PC-3 (cell line): Measurements from ENCODE around the gene PHC3. TPM values are rescaled to one million over a fixed set of nuclear protein-coding genes. Genes with fewer than 3 reads are reported as not detected.

Experiments used
- ATAC-seq: fragments of 200-7000 bp; cut with Tn5 transposase; 2 replicates; pipeline ENCODE4 v1.9.1; 2020; ENCODE audit warnings: mild to moderate bottlenecking, moderate library complexity
- BruUV-seq: library from RNA; stranded (reverse); fragments of 400-500 nt; replicated peaks from 2 replicates; lab custom pipeline; 2021; lab: Mats Ljungman, UMichigan
- CTCF ChIA-PET: fragments of 300-600 bp; sonication (Branson Sonifier 250); formaldehyde crosslinking; loops from one replicate; lab custom pipeline; 2022; ENCODE audit warnings: antibody characterized with exemption; lab: Charles Lee
- POLR2A ChIA-PET: fragments of 300-600 bp; sonication (Branson Sonifier 250); formaldehyde crosslinking; loops from one replicate; lab custom pipeline; 2022; ENCODE audit warnings: antibody characterized with exemption; ENCODE audit not compliant: unreplicated experiment; lab: Charles Lee
- DNase-seq: peaks from one replicate; pipeline ENCODE4 v3.0.0-alpha.2; 2015
- H2AFZ ChIP-seq: fragments of 300-600 bp; sonication (generic); 2 replicates; pipeline ENCODE4 v1.6.0; 2016; ENCODE audit warnings: antibody characterized with exemption, low read length
- H3F3A ChIP-seq: fragments of 300-600 bp; sonication (generic); one replicate; pipeline ENCODE4 v1.6.0; 2017; ENCODE audit warnings: antibody characterized with exemption, low read length, control low read depth, mild to moderate bottlenecking; ENCODE audit not compliant: unreplicated experiment
- H3K27ac ChIP-seq: fragments of 300-600 bp; sonication (generic); 2 replicates; pipeline ENCODE4 v1.5.1; 2016; ENCODE audit warnings: mild to moderate bottlenecking, low read length
- H3K27me3 ChIP-seq: fragments of 300-600 bp; sonication (generic); 2 replicates; pipeline ENCODE4 v1.6.1; 2016; ENCODE audit warnings: low read length, mixed read lengths
- H3K36me3 ChIP-seq: fragments of 300-600 bp; sonication (generic); 2 replicates; pipeline ENCODE4 v1.6.1; 2016; ENCODE audit warnings: low read depth, mixed run types, low read length, mixed read lengths
- H3K4me1 ChIP-seq: fragments of 300-600 bp; sonication (generic); 2 replicates; pipeline ENCODE4 v1.5.1; 2016; ENCODE audit warnings: low read length; ENCODE audit not compliant: insufficient read depth
- H3K4me2 ChIP-seq: fragments of 300-600 bp; sonication (generic); 2 replicates; pipeline ENCODE4 v1.6.0; 2016; ENCODE audit warnings: low read length
- H3K4me3 ChIP-seq: fragments of 300-600 bp; sonication (generic); 2 replicates; pipeline ENCODE4 v1.5.1; 2016; ENCODE audit warnings: mild to moderate bottlenecking, low read length, mixed read lengths
- H3K79me2 ChIP-seq: fragments of 300-600 bp; sonication (generic); 2 replicates; pipeline ENCODE4 v1.6.1; 2017; ENCODE audit warnings: low read length, mixed read lengths
- H3K9ac ChIP-seq: fragments of 300-600 bp; sonication (generic); 2 replicates; pipeline ENCODE4 v1.6.0; 2016; ENCODE audit warnings: mild to moderate bottlenecking, low read length
- H3K9me2 ChIP-seq: fragments of 300-600 bp; sonication (generic); replicated peaks from 2 replicates; pipeline ENCODE4 v1.6.1; 2016; ENCODE audit warnings: mixed run types, low read length, mixed read lengths
- H3K9me3 ChIP-seq: fragments of 300-600 bp; sonication (generic); 2 replicates; pipeline ENCODE4 v1.6.1; 2016; ENCODE audit warnings: low read length, mixed read lengths
- H4K20me1 ChIP-seq: fragments of 300-600 bp; sonication (generic); 2 replicates; pipeline ENCODE4 v1.6.1; 2016; ENCODE audit warnings: low read length, mixed read lengths
- CTCF ChIP-seq: fragments of 300-600 bp; sonication (generic); conservative IDR thresholded peaks from 2 replicates; pipeline ENCODE4 v1.5.1; 2017; ENCODE audit warnings: antibody characterized with exemption, low read depth, mild to moderate bottlenecking, low read length
- EZH2 ChIP-seq: fragments of 300-600 bp; sonication (generic); IDR thresholded peaks from one replicate; pipeline ENCODE4 v1.6.1; 2017; ENCODE audit warnings: antibody characterized with exemption, mild to moderate bottlenecking, low read length; ENCODE audit not compliant: unreplicated experiment
- EZH2phosphoT487 ChIP-seq: fragments of 300-600 bp; sonication (generic); IDR thresholded peaks from 2 replicates; pipeline ENCODE4 v1.6.1; 2018; ENCODE audit warnings: mild to moderate bottlenecking, antibody characterized with exemption, low read length, borderline replicate concordance
- intact Hi-C: fragments of 100-400 bp; cut with micrococcal nuclease; formaldehyde crosslinking; loops from 2 replicates; pipeline ENCODE4 v1.9.0; 2023
- total RNA-seq: library from RNA; depleted of rRNA; stranded (reverse); fragments of >200 nt; gene quantifications from 2 replicates; pipeline ENCODE4 v1.2.3, GENCODE V29; 2014

Gene PHC3
- total RNA-seq, 1 experiment from 2014 or later = 7.5 TPM

- BruUV-seq = no TSS peak
- Histone ChIP-seq H4K20me1 (peaks cover 20% of the 10 kb centered on the region; the same call in 1 of the 2 replicates), H3K4me2 (no peak overlapping the region), H2AFZ (no peak overlapping the region), H3K27me3 (no peaks in the 10 kb centered on the region), H3F3A (no peaks in the 10 kb centered on the region), H3K9ac (no peak overlapping the region), H3K4me3 (no peak overlapping the region), H3K9me3 (no peaks in the 10 kb centered on the region), H3K36me3 (peaks cover 40% of the 10 kb centered on the region), H3K4me1 (0 out of 2 replicates have a peak, but pooled peaks cover 2% of the 10 kb centered on the region), H3K9me2 (no peaks in the 10 kb centered on the region), H3K79me2 (peaks cover 79% of the 10 kb centered on the region), H3K27ac (no peak overlapping the region)
- no peak for TF ChIP-seq EZH2phosphoT487
- no peak for TF ChIP-seq CTCF
- no peak for TF ChIP-seq EZH2
- ChIA-PET CTCF (no interaction called here), POLR2A (interaction anchor here (0.7 kb wide), 1 partner anchor 65 kb away, joined by 4 read pairs; no protein-coding TSS in a partner anchor)
- DNase-seq = no peak
- intact Hi-C loops = no loop called here
- no peak for ATAC-seq
Measured at GRCh38 chr3:170159459-170159858, 22.1 kb downstream of the PHC3 start.

GRCh38 chr3:170155604-170156003, 25.9 kb downstream of the PHC3 start:
- no peaks in the 10 kb centered on the region for H3K9me2 ChIP-seq
- no peak overlapping the region for H3K4me2 ChIP-seq
- DNase-seq = no peak
- H3K9ac ChIP-seq = no peak overlapping the region
- peaks cover 17% of the 10 kb centered on the region; the same call in 1 of the 2 replicates for H3K36me3 ChIP-seq
- CTCF ChIA-PET = no interaction called here
- no peaks in the 10 kb centered on the region for H3K27me3 ChIP-seq
- H4K20me1 ChIP-seq = 0 out of 2 replicates have a peak, but pooled peaks cover 23% of the 10 kb centered on the region
- H3K27ac ChIP-seq = no peak overlapping the region
- no peaks in the 10 kb centered on the region for H3K9me3 ChIP-seq
- H3K4me3 ChIP-seq = no peak overlapping the region
- H3F3A ChIP-seq = no peaks in the 10 kb centered on the region
- H2AFZ ChIP-seq = no peak overlapping the region
- intact Hi-C loops = no loop called here
- ATAC-seq = no peak
- TF ChIP-seq CTCF (no peak), EZH2 (no peak)
- POLR2A ChIA-PET = no interaction called here
- H3K4me1 ChIP-seq = 0 out of 2 replicates have a peak, but pooled peaks cover 5% of the 10 kb centered on the region
- BruUV-seq = no TSS peak
- H3K79me2 ChIP-seq = peaks cover 79% of the 10 kb centered on the region

- no peak overlapping the region for H3K27ac ChIP-seq
- POLR2A ChIA-PET = interaction anchor here (0.6 kb wide), 2 partner anchors 203 to 278 kb away, joined by 6 to 10 read pairs; partner anchors contain the start of gene SKIL
Measured at GRCh38 chr3:170154569-170155143, 26.9 kb downstream of the PHC3 start.

More at GRCh38 chr3:170154569-170155143, 26.9 kb downstream of the PHC3 start:
- BruUV-seq = no TSS peak
- H3K79me2 ChIP-seq = peaks cover 69% of the 10 kb centered on the region
- H3K9me2 ChIP-seq = no peaks in the 10 kb centered on the region
- 0 out of 2 replicates have a peak, but pooled peaks cover 5% of the 10 kb centered on the region for H3K4me1 ChIP-seq
- intact Hi-C loops = no loop called here
- peaks cover 22% of the 10 kb centered on the region; the same call in 1 of the 2 replicates for H3K36me3 ChIP-seq
- no peak overlapping the region for H3K4me2 ChIP-seq
- 0 out of 2 replicates have a peak, but pooled peaks cover 23% of the 10 kb centered on the region for H4K20me1 ChIP-seq
- CTCF ChIA-PET = interaction anchor here (0.7 kb wide), 1 partner anchor 76 kb away, joined by 3 read pairs; no protein-coding TSS in a partner anchor
- peak; percentile 15 for ATAC-seq
- DNase-seq = no peak
- no peaks in the 10 kb centered on the region for H3K27me3 ChIP-seq
- no peak for TF ChIP-seq EZH2
- TF ChIP-seq EZH2phosphoT487 = no peak
- TF ChIP-seq CTCF = no peak
- H2AFZ ChIP-seq = no peak overlapping the region
- no peak overlapping the region for H3K4me3 ChIP-seq
- H3F3A ChIP-seq = no peaks in the 10 kb centered on the region
- no peak overlapping the region for H3K9ac ChIP-seq
- no peaks in the 10 kb centered on the region for H3K9me3 ChIP-seq
